Measurements from ENCODE around the gene CMIP. TPM values are rescaled to one million over a fixed set of nuclear protein-coding genes. Genes with fewer than 3 reads are reported as not detected.

CMIP gene
- polyA plus RNA-seq, 3 donors = 0.85 to 61.9 (median 0.93) TPM

GRCh38 chr16:81676066-81676882 lies 231.7 kb downstream of the CMIP start:
- H3K27me3 Mint-ChIP-seq (ENCODE audit: low read depth in 3 of 3) = no peaks in the 10 kb centered on the region
- Histone ChIP-seq H3K4me1 (ENCODE audit: control insufficient read depth in 1 of 2, insufficient read depth in 2 of 2, low read length in 2 of 2) (no peaks in the 10 kb centered on the region), H2AFZ (ENCODE audit: insufficient read depth, low read depth, low read length, poor library complexity, severe bottlenecking) (no peak overlapping the region), H3K9ac (ENCODE audit: insufficient read depth, low read length, poor library complexity, severe bottlenecking) (no peak overlapping the region), H3K27me3 (ENCODE audit: control insufficient read depth in 2 of 2, insufficient read depth in 2 of 2, low read length in 2 of 2) (no peaks in the 10 kb centered on the region), H3K79me2 (ENCODE audit: insufficient read depth, low read length) (peaks cover 9% of the 10 kb centered on the region), H3K4me2 (replicated peaks; ENCODE audit: extremely low read depth, low read length, poor library complexity, severe bottlenecking) (no peak overlapping the region), H3K4me3 (replicated peaks in 1 of 3; ENCODE audit: low read depth in 2 of 3, low read length in 3 of 3) (no peak overlapping the region), H3K27ac (ENCODE audit: low read depth in 1 of 2, low read length in 2 of 2) (no peak overlapping the region), H3K9me3 (replicated peaks in 1 of 2; ENCODE audit: control insufficient read depth in 1 of 2, insufficient read depth in 1 of 2, low read length in 2 of 2) (no peaks in the 10 kb centered on the region), H4K20me1 (ENCODE audit: insufficient read depth, low read length) (peaks cover 78% of the 10 kb centered on the region), H3K36me3 (replicated peaks in 1 of 2; ENCODE audit: control insufficient read depth in 1 of 2, insufficient read depth in 2 of 2, low read length in 2 of 2) (peaks cover 95 to 100% of the 10 kb centered on the region in 2 donors)
- TF ChIP-seq CTCF (IDR thresholded peaks at IDR 0.05) = no peak
- DNase-seq = no peak
- H3K4me3 Mint-ChIP-seq = no peak overlapping the region
- 97% methylated on average over 14 of the region's 19 CpGs for WGBS (ENCODE audit: insufficient coverage)
- no peaks in the 10 kb centered on the region for H3K4me1 Mint-ChIP-seq
- peaks cover 82 to 97% of the 10 kb centered on the region in 2 donors for H3K36me3 Mint-ChIP-seq
- intact Hi-C loops (cut with micrococcal nuclease) = no loop called here
- peak overlapping the region in 2 of 7 donors; percentile 16 to 55 for H3K27ac Mint-ChIP-seq
- no peaks in the 10 kb centered on the region for H3K9me3 Mint-ChIP-seq

- H3K36me3 Mint-ChIP-seq = peaks cover 85 to 96% of the 10 kb centered on the region in 2 donors
- H3K27ac Mint-ChIP-seq = peak overlapping the region in 3 of 7 donors; percentile 16 to 84 (median 83)
- H3K79me2 ChIP-seq (ENCODE audit: insufficient read depth, low read length) = peaks cover 17% of the 10 kb centered on the region
- H3K27me3 ChIP-seq (ENCODE audit: control insufficient read depth in 2 of 2, insufficient read depth in 2 of 2, low read length in 2 of 2) = no peaks in the 10 kb centered on the region
- intact Hi-C loops (cut with micrococcal nuclease) = no loop called here
- no peak for TF ChIP-seq CTCF (IDR thresholded peaks at IDR 0.05)
- H3K27ac ChIP-seq (ENCODE audit: low read depth in 1 of 2, low read length in 2 of 2) = no peak overlapping the region
- no peak overlapping the region for H2AFZ ChIP-seq (ENCODE audit: insufficient read depth, low read depth, low read length, poor library complexity, severe bottlenecking)
- H3K9me3 ChIP-seq (replicated peaks in 1 of 2; ENCODE audit: control insufficient read depth in 1 of 2, insufficient read depth in 1 of 2, low read length in 2 of 2) = no peaks in the 10 kb centered on the region
- H3K4me3 Mint-ChIP-seq = no peak overlapping the region
- peaks cover 79% of the 10 kb centered on the region for H4K20me1 ChIP-seq (ENCODE audit: insufficient read depth, low read length)
- 99% methylated on average over 14 of the region's 15 CpGs for WGBS (ENCODE audit: insufficient coverage)
- H3K9ac ChIP-seq (ENCODE audit: insufficient read depth, low read length, poor library complexity, severe bottlenecking) = no peak overlapping the region
- H3K4me1 Mint-ChIP-seq = no peaks in the 10 kb centered on the region
- H3K36me3 ChIP-seq (replicated peaks in 1 of 2; ENCODE audit: control insufficient read depth in 1 of 2, insufficient read depth in 2 of 2, low read length in 2 of 2) = peaks cover 92 to 100% of the 10 kb centered on the region in 2 donors
- no peaks in the 10 kb centered on the region for H3K27me3 Mint-ChIP-seq (ENCODE audit: low read depth in 3 of 3)
- no peak overlapping the region for H3K4me3 ChIP-seq (replicated peaks in 1 of 3; ENCODE audit: low read depth in 2 of 3, low read length in 3 of 3)
- no peak for DNase-seq
- no peaks in the 10 kb centered on the region for H3K4me1 ChIP-seq (ENCODE audit: control insufficient read depth in 1 of 2, insufficient read depth in 2 of 2, low read length in 2 of 2)
- no peak overlapping the region for H3K4me2 ChIP-seq (replicated peaks; ENCODE audit: extremely low read depth, low read length, poor library complexity, severe bottlenecking)
- H3K9me3 Mint-ChIP-seq = peaks cover 0 to 2% (median 0%) of the 10 kb centered on the region in 7 donors
Measured at GRCh38 chr16:81676883-81677737, 232.5 kb downstream of the CMIP start.

Data from CD14-positive monocyte (primary cell).